H9 (cell line): ENCODE results near the gene FARP2. TPM values are rescaled to one million over a fixed set of nuclear protein-coding genes. Genes with fewer than 3 reads are reported as not detected.

Experiments used
- DNase-seq: peaks from one replicate; pipeline ENCODE4 v3.0.0-alpha.2; 2017
- H2AFZ ChIP-seq: one replicate; pipeline ENCODE4 v1.6.1; 2013; ENCODE audit warnings: mild to moderate bottlenecking, low read length, control low read depth, moderate library complexity
- H2AK5ac ChIP-seq: 2 replicates; pipeline ENCODE4 v1.6.1; 2013; ENCODE audit warnings: low read length, control low read depth, mixed read lengths; ENCODE audit not compliant: insufficient read length
- H2BK120ac ChIP-seq: one replicate; pipeline ENCODE4 v1.6.1; 2013; ENCODE audit warnings: low read depth, mild to moderate bottlenecking, low read length, control low read depth, inconsistent platforms; ENCODE audit not compliant: poor library complexity, severe bottlenecking
- H2BK12ac ChIP-seq: 2 replicates; pipeline ENCODE4 v1.6.1; 2013; ENCODE audit warnings: low read length, control low read depth, mixed read lengths, low read depth; ENCODE audit not compliant: insufficient read length
- H2BK15ac ChIP-seq: 2 replicates; pipeline ENCODE4 v1.6.1; 2013; ENCODE audit warnings: low read depth, low read length, control low read depth
- H2BK20ac ChIP-seq: one replicate; pipeline ENCODE4 v1.6.1; 2013; ENCODE audit warnings: low read depth, mild to moderate bottlenecking, low read length, control low read depth, inconsistent platforms; ENCODE audit not compliant: poor library complexity, severe bottlenecking
- H2BK5ac ChIP-seq: 2 replicates; pipeline ENCODE4 v1.6.1; 2013; ENCODE audit warnings: low read length, control low read depth, mixed read lengths; ENCODE audit not compliant: insufficient read length
- H3K14ac ChIP-seq: 2 replicates; pipeline ENCODE4 v1.6.1; 2013; ENCODE audit warnings: low read length, control low read depth; ENCODE audit not compliant: insufficient read depth
- H3K18ac ChIP-seq: 2 replicates; pipeline ENCODE4 v1.6.1; 2013; ENCODE audit warnings: low read depth, mild to moderate bottlenecking, mixed read lengths, low read length, control low read depth; ENCODE audit not compliant: insufficient read length
- H3K23ac ChIP-seq: 2 replicates; pipeline ENCODE4 v1.6.1; 2013; ENCODE audit warnings: low read length, control low read depth, mixed read lengths, low read depth; ENCODE audit not compliant: insufficient read length
- H3K23me2 ChIP-seq: 2 replicates; pipeline ENCODE4 v1.6.1; 2013; ENCODE audit warnings: low read depth, mild to moderate bottlenecking, mixed read lengths, low read length, control low read depth; ENCODE audit not compliant: insufficient read length, poor library complexity, severe bottlenecking
- H3K27ac ChIP-seq: 2 replicates; pipeline ENCODE4 v1.5.1; 2013; ENCODE audit warnings: low read length, control low read depth, mixed read lengths, low read depth; ENCODE audit not compliant: insufficient read length
- H3K27me3 ChIP-seq: 2 replicates; pipeline ENCODE4 v1.6.1; 2013; ENCODE audit warnings: low read length, control low read depth, inconsistent platforms; ENCODE audit not compliant: insufficient read depth
- H3K4ac ChIP-seq: 2 replicates; pipeline ENCODE4 v1.6.1; 2013; ENCODE audit warnings: low read depth, mild to moderate bottlenecking, control low read depth, inconsistent platforms, low read length, moderate library complexity
- H3K4me1 ChIP-seq: 2 replicates; pipeline ENCODE4 v1.6.1; 2013; ENCODE audit warnings: low read length, control low read depth, inconsistent platforms; ENCODE audit not compliant: insufficient read depth
- H3K4me2 ChIP-seq: 2 replicates; pipeline ENCODE4 v1.6.1; 2013; ENCODE audit warnings: low read length, control low read depth, mixed read lengths; ENCODE audit not compliant: insufficient read length, insufficient read depth
- H3K56ac ChIP-seq: 2 replicates; pipeline ENCODE4 v1.6.1; 2013; ENCODE audit warnings: low read depth, mild to moderate bottlenecking, mixed read lengths, low read length, control low read depth; ENCODE audit not compliant: insufficient read length
- H3K79me1 ChIP-seq: 2 replicates; pipeline ENCODE4 v1.6.1; 2013; ENCODE audit warnings: low read depth, mild to moderate bottlenecking, moderate library complexity, low read length, control low read depth, inconsistent platforms; ENCODE audit not compliant: insufficient read depth, poor library complexity, severe bottlenecking
- H3K79me2 ChIP-seq: 2 replicates; pipeline ENCODE4 v1.6.1; 2013; ENCODE audit warnings: low read length, control low read depth, inconsistent platforms; ENCODE audit not compliant: insufficient read depth
- H3K9ac ChIP-seq: 2 replicates; pipeline ENCODE4 v1.6.1; 2013; ENCODE audit warnings: low read length, control low read depth, mixed read lengths; ENCODE audit not compliant: insufficient read length; ENCODE audit errors: extremely low read depth
- H3K9me3 ChIP-seq: one replicate; pipeline ENCODE4 v1.6.1; 2013; ENCODE audit warnings: low read depth, low read length, inconsistent platforms; ENCODE audit not compliant: control insufficient read depth
- H3T11ph ChIP-seq: one replicate; pipeline ENCODE4 v1.6.1; 2013; ENCODE audit warnings: mild to moderate bottlenecking, low read length, control low read depth, inconsistent platforms
- H4K20me1 ChIP-seq: one replicate; pipeline ENCODE4 v1.6.1; 2013; ENCODE audit not compliant: control insufficient read depth, insufficient read length, insufficient read depth
- H4K5ac ChIP-seq: 2 replicates; pipeline ENCODE4 v1.6.1; 2013; ENCODE audit warnings: low read depth, mild to moderate bottlenecking, mixed read lengths, low read length, control low read depth; ENCODE audit not compliant: insufficient read length
- H4K8ac ChIP-seq: replicated peaks from 2 replicates; pipeline ENCODE4 v1.6.1; 2013; ENCODE audit warnings: low read length, control low read depth, mixed read lengths, low read depth; ENCODE audit not compliant: insufficient read length
- H4K91ac ChIP-seq: 2 replicates; pipeline ENCODE4 v1.6.1; 2013; ENCODE audit warnings: low read depth, mild to moderate bottlenecking, moderate library complexity, mixed read lengths, low read length, control low read depth; ENCODE audit not compliant: insufficient read length
- H3K27ac Mint-ChIP-seq, 3 experiments: 2 replicates in 2 of 3; 3 replicates in 1 of 3; pipeline ENCODE4 v1.8.0; 2020 to 2021; ENCODE audit warnings: mixed read lengths in 3 of 3, mild to moderate bottlenecking in 1 of 3, moderate library complexity in 1 of 3
- H3K27me3 Mint-ChIP-seq: 2 replicates; pipeline ENCODE4 v1.8.0; 2021; ENCODE audit warnings: low read depth, mild to moderate bottlenecking, moderate library complexity, mixed read lengths
- H3K36me3 Mint-ChIP-seq, 3 experiments: 2 replicates in 2 of 3; 3 replicates in 1 of 3; pipeline ENCODE4 v1.8.0; 2020 to 2021; ENCODE audit warnings: low read depth in 3 of 3, mixed read lengths in 3 of 3; ENCODE audit not compliant: insufficient read depth in 1 of 3
- H3K4me1 Mint-ChIP-seq, 2 experiments: 2 replicates each; pipeline ENCODE4 v1.8.0; 2020; ENCODE audit warnings: mixed read lengths in 2 of 2
- H3K4me3 Mint-ChIP-seq, 2 experiments: 2 replicates in 1 of 2; 3 replicates in 1 of 2; pipeline ENCODE4 v1.8.0; 2020 to 2021; ENCODE audit warnings: mild to moderate bottlenecking in 2 of 2, mixed read lengths in 2 of 2, moderate library complexity in 1 of 2
- H3K9me3 Mint-ChIP-seq, 2 experiments: 2 replicates in 1 of 2; 3 replicates in 1 of 2; pipeline ENCODE4 v1.8.0; 2020; ENCODE audit warnings: mild to moderate bottlenecking in 2 of 2, mixed read lengths in 2 of 2, moderate library complexity in 1 of 2
- WGBS: extraction: QIAGEN DNeasy Blood & Tissue Kit; methylation state at CpG from one replicate; pipeline ENCODE4 v1.1.7; 2013; ENCODE audit warnings: missing lambda C conversion rate, low lambda C conversion rate, mixed read lengths; ENCODE audit not compliant: insufficient read length; ENCODE audit errors: extremely low coverage; 5-methylcytosine and 5-hydroxymethylcytosine counted together
- total RNA-seq: library from RNA; stranded (reverse); gene quantifications from 2 replicates; pipeline ENCODE4 v1.2.1, GENCODE V29; 2021
- TF ChIP-seq, protein P1 (sequence below): fragments of 200-600 bp; sonication (generic); conservative IDR thresholded peaks from 3 replicates; pipeline ENCODE4 v1.8.0; 2021; ENCODE audit warnings: antibody characterized with exemption, mild to moderate bottlenecking

FARP2 gene
- total RNA-seq, 1 experiment from 2014 or later = 33.9 TPM

GRCh38 chr2:241340631-241341163 is 15.4 kb upstream of the FARP2 start:
- H3K18ac ChIP-seq = no peak overlapping the region
- no peaks in the 10 kb centered on the region for H4K20me1 ChIP-seq
- H3K56ac ChIP-seq = no peak overlapping the region
- H2AFZ ChIP-seq = no peak overlapping the region
- Mint-ChIP-seq H3K27ac (peak overlapping the region in 2 of 3 experiments; percentile 16 to 44; a peak in 4 of 7 replicates), H3K36me3 (peaks cover 54 to 91% (median 90%) of the 10 kb centered on the region in 3 experiments), H3K27me3 (no peaks in the 10 kb centered on the region), H3K9me3 (no peaks in the 10 kb centered on the region), H3K4me1 (peaks cover 0 to 2% of the 10 kb centered on the region in 2 experiments; a peak in 1 of 4 replicates), H3K4me3 (no peak overlapping the region)
- no peak overlapping the region for H2AK5ac ChIP-seq
- no peak overlapping the region for H2BK120ac ChIP-seq
- no peak for DNase-seq
- WGBS = no CpG with 5 or more reads among the region's 3 CpGs
- no peak overlapping the region for H2BK15ac ChIP-seq
- TF ChIP-seq, protein P1, sequence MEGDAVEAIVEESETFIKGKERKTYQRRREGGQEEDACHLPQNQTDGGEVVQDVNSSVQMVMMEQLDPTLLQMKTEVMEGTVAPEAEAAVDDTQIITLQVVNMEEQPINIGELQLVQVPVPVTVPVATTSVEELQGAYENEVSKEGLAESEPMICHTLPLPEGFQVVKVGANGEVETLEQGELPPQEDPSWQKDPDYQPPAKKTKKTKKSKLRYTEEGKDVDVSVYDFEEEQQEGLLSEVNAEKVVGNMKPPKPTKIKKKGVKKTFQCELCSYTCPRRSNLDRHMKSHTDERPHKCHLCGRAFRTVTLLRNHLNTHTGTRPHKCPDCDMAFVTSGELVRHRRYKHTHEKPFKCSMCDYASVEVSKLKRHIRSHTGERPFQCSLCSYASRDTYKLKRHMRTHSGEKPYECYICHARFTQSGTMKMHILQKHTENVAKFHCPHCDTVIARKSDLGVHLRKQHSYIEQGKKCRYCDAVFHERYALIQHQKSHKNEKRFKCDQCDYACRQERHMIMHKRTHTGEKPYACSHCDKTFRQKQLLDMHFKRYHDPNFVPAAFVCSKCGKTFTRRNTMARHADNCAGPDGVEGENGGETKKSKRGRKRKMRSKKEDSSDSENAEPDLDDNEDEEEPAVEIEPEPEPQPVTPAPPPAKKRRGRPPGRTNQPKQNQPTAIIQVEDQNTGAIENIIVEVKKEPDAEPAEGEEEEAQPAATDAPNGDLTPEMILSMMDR = no peak
- no peak overlapping the region for H4K8ac ChIP-seq
- H4K91ac ChIP-seq = no peak overlapping the region
- no peaks in the 10 kb centered on the region for H3K27me3 ChIP-seq
- no peaks in the 10 kb centered on the region for H3K79me2 ChIP-seq
- H3K79me1 ChIP-seq = no peaks in the 10 kb centered on the region
- H3K23me2 ChIP-seq = no peaks in the 10 kb centered on the region
- H3K9ac ChIP-seq = no peak overlapping the region
- no peak overlapping the region for H3K27ac ChIP-seq
- H4K5ac ChIP-seq = no peak overlapping the region
- no peak overlapping the region for H2BK20ac ChIP-seq
- no peak overlapping the region for H2BK12ac ChIP-seq
- no peaks in the 10 kb centered on the region for H3K4me1 ChIP-seq
- no peaks in the 10 kb centered on the region for H3K9me3 ChIP-seq
- H3K4ac ChIP-seq = no peak overlapping the region
- no peak overlapping the region for H3K23ac ChIP-seq
- no peak overlapping the region for H3T11ph ChIP-seq
- H3K4me2 ChIP-seq = no peak overlapping the region
- no peak overlapping the region for H3K14ac ChIP-seq
- H2BK5ac ChIP-seq = no peak overlapping the region
